Subcutaneous abdominal adipose tissue (tissue), 5 donors: ENCODE results near the gene IL31RA.

ENCODE experiments used
- H3K27ac ChIP-seq: one replicate; pipeline ENCODE4 v1.7.0; 2013; ENCODE audit warnings: low read depth, mild to moderate bottlenecking, inconsistent platforms, low read length, moderate library complexity
- H3K27me3 ChIP-seq, 5 donors: one replicate each; pipeline ENCODE4 v1.7.0; 2013; ENCODE audit warnings: low read length in 5 of 5, inconsistent platforms in 1 of 5; ENCODE audit not compliant: control insufficient read depth in 5 of 5, insufficient read depth in 4 of 5
- H3K36me3 ChIP-seq, 5 donors: one replicate each; pipeline ENCODE4 v1.7.0; 2013; ENCODE audit warnings: low read length in 5 of 5; ENCODE audit not compliant: control insufficient read depth in 5 of 5, insufficient read depth in 5 of 5
- H3K4me1 ChIP-seq, 5 donors: one replicate each; pipeline ENCODE4 v1.7.0; 2013; ENCODE audit warnings: low read length in 5 of 5, mild to moderate bottlenecking in 3 of 5, moderate library complexity in 1 of 5; ENCODE audit not compliant: control insufficient read depth in 5 of 5, insufficient read depth in 5 of 5
- H3K4me3 ChIP-seq, 5 donors: one replicate each; pipeline ENCODE4 v1.7.0; 2013; ENCODE audit warnings: low read length in 5 of 5, low read depth in 1 of 5
- H3K9ac ChIP-seq, 5 donors: one replicate each; pipeline ENCODE4 v1.7.0; 2013; ENCODE audit warnings: low read length in 5 of 5, mild to moderate bottlenecking in 4 of 5, moderate library complexity in 3 of 5
- H3K9me3 ChIP-seq, 5 donors: one replicate each; pipeline ENCODE4 v1.7.0; 2013; ENCODE audit warnings: low read length in 5 of 5; ENCODE audit not compliant: control insufficient read depth in 5 of 5
- donor health status: healthy.
- donor health status: healthy.
- donor health status: healthy.
- donor health status: healthy.
- donor health status: healthy.

IL31RA gene

GRCh38 chr5:55959208-55959607 is 108.1 kb downstream of the IL31RA start:
- Histone ChIP-seq H3K27me3 (no peaks in the 10 kb centered on the region), H3K27ac (no peak overlapping the region), H3K9ac (no peak overlapping the region), H3K9me3 (no peaks in the 10 kb centered on the region), H3K4me1 (no peaks in the 10 kb centered on the region), H3K4me3 (no peak overlapping the region), H3K36me3 (peaks cover 55 to 90% (median 75%) of the 10 kb centered on the region in 5 donors)

- Histone ChIP-seq H3K36me3 (peaks cover 44 to 74% (median 59%) of the 10 kb centered on the region in 5 donors), H3K4me3 (no peak overlapping the region), H3K27me3 (no peaks in the 10 kb centered on the region), H3K4me1 (no peaks in the 10 kb centered on the region), H3K9me3 (no peaks in the 10 kb centered on the region), H3K9ac (no peak overlapping the region), H3K27ac (no peak overlapping the region)
Observed at GRCh38 chr5:55960779-55961178, 109.6 kb downstream of the IL31RA start.

- H3K27ac ChIP-seq = no peak overlapping the region
- H3K36me3 ChIP-seq = peaks cover 26 to 52% (median 36%) of the 10 kb centered on the region in 5 donors
- no peak overlapping the region for H3K9ac ChIP-seq
- H3K27me3 ChIP-seq = no peaks in the 10 kb centered on the region
- H3K4me3 ChIP-seq = no peak overlapping the region
- no peaks in the 10 kb centered on the region for H3K9me3 ChIP-seq
- H3K4me1 ChIP-seq = peaks cover 0 to 5% (median 0%) of the 10 kb centered on the region in 5 donors
Observed at GRCh38 chr5:55965525-55965924, 114.4 kb downstream of the IL31RA start.

GRCh38 chr5:55966284-55966683 is 115.1 kb downstream of the IL31RA start:
- Histone ChIP-seq H3K4me1 (peaks cover 0 to 5% (median 4%) of the 10 kb centered on the region in 5 donors), H3K9me3 (no peaks in the 10 kb centered on the region), H3K36me3 (peaks cover 20 to 45% (median 29%) of the 10 kb centered on the region in 5 donors), H3K9ac (no peak overlapping the region), H3K27me3 (no peaks in the 10 kb centered on the region), H3K27ac (no peak overlapping the region), H3K4me3 (no peak overlapping the region)

GRCh38 chr5:55969956-55970355 is 118.8 kb downstream of the IL31RA start:
- peaks cover 0 to 10% (median 7%) of the 10 kb centered on the region in 5 donors for H3K4me1 ChIP-seq
- no peak overlapping the region for H3K27ac ChIP-seq
- no peak overlapping the region for H3K9ac ChIP-seq
- no peaks in the 10 kb centered on the region for H3K27me3 ChIP-seq
- H3K36me3 ChIP-seq = peaks cover 8 to 36% (median 18%) of the 10 kb centered on the region in 5 donors
- no peaks in the 10 kb centered on the region for H3K9me3 ChIP-seq
- H3K4me3 ChIP-seq = no peak overlapping the region
